Large intestine (tissue), 3 donors: ENCODE measurements around the gene DBNDD2. TPM values are rescaled to one million over a fixed set of nuclear protein-coding genes. Genes with fewer than 3 reads are reported as not detected.

ENCODE experiments used
- DNase-seq, 2 donors: peaks; one replicate each; pipeline versions ENCODE4 v3.0.0 to v3.0.0-alpha.2; 2013
- H3K27ac ChIP-seq: one replicate; pipeline ENCODE4 v1.5.1; 2013; ENCODE audit warnings: low read length
- H3K27me3 ChIP-seq: 2 replicates; pipeline ENCODE4 v1.6.1; 2013; ENCODE audit warnings: low read length; ENCODE audit not compliant: control insufficient read depth, insufficient read depth
- H3K36me3 ChIP-seq: 2 replicates; pipeline ENCODE4 v1.6.1; 2013; ENCODE audit warnings: low read length; ENCODE audit not compliant: control insufficient read depth, insufficient read depth
- H3K4me1 ChIP-seq: one replicate; pipeline ENCODE4 v1.6.1; 2013; ENCODE audit warnings: low read length; ENCODE audit not compliant: control insufficient read depth, insufficient read depth
- H3K4me3 ChIP-seq: one replicate; pipeline ENCODE4 v1.5.1; 2013; ENCODE audit warnings: low read length
- H3K9me3 ChIP-seq: one replicate; pipeline ENCODE4 v1.6.1; 2013; ENCODE audit warnings: mild to moderate bottlenecking, low read depth, low read length, moderate library complexity; ENCODE audit not compliant: control insufficient read depth
- WGBS: methylation state at CpG from one replicate; pipeline ENCODE4 v1.1.5; 2013; ENCODE audit warnings: low lambda C conversion rate; ENCODE audit not compliant: insufficient coverage; 5-methylcytosine and 5-hydroxymethylcytosine counted together
- polyA plus RNA-seq: library from polyadenylated mRNA; unstranded; fragments of 120-200 nt; gene quantifications from one replicate; pipeline ENCODE4 v1.2.1, GENCODE V29; 2013

Gene DBNDD2
- polyA plus RNA-seq, 1 donor, result 36.1 TPM

GRCh38 chr20:45448270-45448669 lies 40.2 kb downstream of the DBNDD2 start:
- Histone ChIP-seq H3K36me3 (no peaks in the 10 kb centered on the region), H3K9me3 (no peaks in the 10 kb centered on the region), H3K4me1 (peaks cover 4% of the 10 kb centered on the region), H3K27ac (no peak overlapping the region), H3K4me3 (no peak overlapping the region), H3K27me3 (no peaks in the 10 kb centered on the region)
- DNase-seq, result no peak
- no CpG with 5 or more reads among the region's 6 CpGs for WGBS

- DNase-seq, result no peak
- H3K27ac ChIP-seq, result no peak overlapping the region
- H3K36me3 ChIP-seq, result no peaks in the 10 kb centered on the region
- no CpG with 5 or more reads among the region's 3 CpGs for WGBS
- H3K4me3 ChIP-seq, result no peak overlapping the region
- H3K4me1 ChIP-seq, result peaks cover 4% of the 10 kb centered on the region
- H3K27me3 ChIP-seq, result no peaks in the 10 kb centered on the region
- no peaks in the 10 kb centered on the region for H3K9me3 ChIP-seq
These were observed 41.4 kb downstream of the DBNDD2 start for GRCh38 chr20:45449528-45449927.

GRCh38 chr20:45450097-45450818 lies 42.2 kb downstream of the DBNDD2 start:
- WGBS, result no CpG with 5 or more reads among the region's 5 CpGs
- Histone ChIP-seq H3K4me3 (no peak overlapping the region), H3K9me3 (no peaks in the 10 kb centered on the region), H3K27me3 (no peaks in the 10 kb centered on the region), H3K27ac (no peak overlapping the region), H3K36me3 (no peaks in the 10 kb centered on the region), H3K4me1 (peaks cover 4% of the 10 kb centered on the region)
- DNase-seq, result peak; percentile 64 to 79

GRCh38 chr20:45452238-45452637 lies 44.1 kb downstream of the DBNDD2 start:
- H3K36me3 ChIP-seq, result no peaks in the 10 kb centered on the region
- DNase-seq, result no peak
- no peak overlapping the region for H3K4me3 ChIP-seq
- peaks cover 4% of the 10 kb centered on the region for H3K4me1 ChIP-seq
- H3K27me3 ChIP-seq, result no peaks in the 10 kb centered on the region
- no CpG with 5 or more reads among the region's 4 CpGs for WGBS
- no peak overlapping the region for H3K27ac ChIP-seq
- no peaks in the 10 kb centered on the region for H3K9me3 ChIP-seq

- H3K27me3 ChIP-seq, result no peaks in the 10 kb centered on the region
- no peaks in the 10 kb centered on the region for H3K36me3 ChIP-seq
- H3K4me1 ChIP-seq, result peaks cover 4% of the 10 kb centered on the region
- WGBS, result no CpG with 5 or more reads among the region's 4 CpGs
- DNase-seq, result no peak
- H3K4me3 ChIP-seq, result no peak overlapping the region
- no peak overlapping the region for H3K27ac ChIP-seq
- H3K9me3 ChIP-seq, result no peaks in the 10 kb centered on the region
These were observed 44.9 kb downstream of the DBNDD2 start for GRCh38 chr20:45452772-45453691.

GRCh38 chr20:45456632-45457031 lies 48.5 kb downstream of the DBNDD2 start:
- DNase-seq, result peak in 1 of 2 donors; percentile 64
- H3K9me3 ChIP-seq, result no peaks in the 10 kb centered on the region
- no CpG with 5 or more reads among the region's 6 CpGs for WGBS
- H3K4me1 ChIP-seq, result no peaks in the 10 kb centered on the region
- no peak overlapping the region for H3K4me3 ChIP-seq
- no peaks in the 10 kb centered on the region for H3K27me3 ChIP-seq
- no peak overlapping the region for H3K27ac ChIP-seq
- H3K36me3 ChIP-seq, result no peaks in the 10 kb centered on the region

GRCh38 chr20:45459606-45460005 lies 51.5 kb downstream of the DBNDD2 start:
- Histone ChIP-seq H3K27ac (no peak overlapping the region), H3K9me3 (no peaks in the 10 kb centered on the region), H3K36me3 (no peaks in the 10 kb centered on the region), H3K4me3 (no peak overlapping the region), H3K4me1 (no peaks in the 10 kb centered on the region), H3K27me3 (peaks cover 4% of the 10 kb centered on the region)
- 75% methylated on average over 4 of the region's 5 CpGs for WGBS
- DNase-seq, result no peak

Other genes with a start within 250 kb of the DBNDD2 start
- 37.4 TPM for gene PI3, start 233.4 kb upstream of the DBNDD2 start, polyA plus RNA-seq
- not detected for gene SEMG1, start 201.3 kb upstream of the DBNDD2 start, polyA plus RNA-seq
- not detected for gene SEMG2, start 186.9 kb upstream of the DBNDD2 start, polyA plus RNA-seq
- 20.1 TPM for gene SLPI, start 153.7 kb upstream of the DBNDD2 start, polyA plus RNA-seq
- gene RBPJL, start 101.4 kb upstream of the DBNDD2 start, polyA plus RNA-seq, result not detected
- not detected for gene MATN4, start 100.0 kb upstream of the DBNDD2 start, polyA plus RNA-seq
- gene SDC4, start 59.9 kb upstream of the DBNDD2 start, polyA plus RNA-seq, result 87.8 TPM
- 31.7 TPM for gene SYS1, start 45.1 kb upstream of the DBNDD2 start, polyA plus RNA-seq
- 0.78 TPM for gene TP53TG5, start 30.0 kb upstream of the DBNDD2 start, polyA plus RNA-seq
- 91.6 TPM for gene PIGT, start 7.9 kb downstream of the DBNDD2 start, polyA plus RNA-seq
- gene WFDC2, start 61.5 kb downstream of the DBNDD2 start, polyA plus RNA-seq, result 2.8 TPM
- gene SPINT3, start 107.3 kb downstream of the DBNDD2 start, polyA plus RNA-seq, result not detected
- not detected for gene WFDC6, start 131.2 kb downstream of the DBNDD2 start, polyA plus RNA-seq
- gene EPPIN, start 139.1 kb downstream of the DBNDD2 start, polyA plus RNA-seq, result not detected
- gene WFDC8, start 171.0 kb downstream of the DBNDD2 start, polyA plus RNA-seq, result not detected
- not detected for gene WFDC10A, start 221.4 kb downstream of the DBNDD2 start, polyA plus RNA-seq
- gene WFDC9, start 223.0 kb downstream of the DBNDD2 start, polyA plus RNA-seq, result not detected